HG03520 (cell line): ENCODE results near the gene BSDC1.

Source experiments
- ATAC-seq: cut with Tn5 transposase; IDR thresholded peaks from one replicate; pipeline ENCODE4 v1.9.1; 2021; ENCODE audit warnings: mild to moderate bottlenecking, moderate library complexity; ENCODE audit not compliant: unreplicated experiment

BSDC1 gene

DNA sequence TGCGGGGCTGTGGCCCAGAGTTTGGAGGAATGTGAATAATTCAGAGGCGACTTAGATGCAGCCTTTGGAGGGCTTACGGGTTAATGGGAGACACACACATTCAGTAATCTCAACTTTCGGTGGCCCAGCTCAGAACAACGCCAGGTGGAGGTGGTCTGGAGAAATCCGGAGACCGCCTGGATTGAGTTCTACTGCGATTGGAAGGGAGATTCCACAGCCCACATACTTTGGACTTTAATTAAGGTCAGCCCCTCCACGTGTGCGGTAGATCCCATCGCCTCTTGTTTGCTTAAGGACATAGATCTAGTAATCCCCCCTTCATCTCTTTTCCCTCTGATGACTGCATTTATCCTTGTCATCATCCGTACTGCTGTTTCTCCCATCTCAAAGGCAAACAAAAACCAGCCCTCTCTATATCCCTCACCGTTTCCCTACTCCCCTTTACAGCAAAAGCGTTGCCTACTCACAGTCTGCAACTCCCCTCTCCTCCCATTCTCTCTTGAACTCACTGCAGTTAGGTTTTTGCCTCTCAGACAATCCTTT, 720 bp upstream of the BSDC1 start:
- ATAC-seq = no peak

DNA sequence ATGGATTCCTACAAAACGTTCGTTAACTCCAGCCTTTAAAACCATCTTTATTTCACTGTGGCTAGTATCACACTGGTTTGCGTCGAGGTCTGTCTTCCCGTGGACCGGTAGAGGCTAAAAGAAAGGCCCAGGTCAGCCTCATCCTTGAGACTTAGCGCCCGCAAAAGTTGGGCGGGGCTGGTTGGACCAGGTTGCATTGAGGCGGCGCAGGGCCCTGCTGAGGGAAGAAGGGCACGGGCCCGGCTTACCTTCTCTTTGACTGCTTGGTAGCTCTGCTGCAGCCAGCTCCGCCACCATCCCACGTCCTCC, 455 bp downstream of the BSDC1 start:
- ATAC-seq = no peak

GRCh38 chr1:32393136-32393535, 1.1 kb downstream of the BSDC1 start:
- no peak for ATAC-seq

- ATAC-seq = no peak
Observed at GRCh38 chr1:32392325-32392724, 1.9 kb downstream of the BSDC1 start.

DNA sequence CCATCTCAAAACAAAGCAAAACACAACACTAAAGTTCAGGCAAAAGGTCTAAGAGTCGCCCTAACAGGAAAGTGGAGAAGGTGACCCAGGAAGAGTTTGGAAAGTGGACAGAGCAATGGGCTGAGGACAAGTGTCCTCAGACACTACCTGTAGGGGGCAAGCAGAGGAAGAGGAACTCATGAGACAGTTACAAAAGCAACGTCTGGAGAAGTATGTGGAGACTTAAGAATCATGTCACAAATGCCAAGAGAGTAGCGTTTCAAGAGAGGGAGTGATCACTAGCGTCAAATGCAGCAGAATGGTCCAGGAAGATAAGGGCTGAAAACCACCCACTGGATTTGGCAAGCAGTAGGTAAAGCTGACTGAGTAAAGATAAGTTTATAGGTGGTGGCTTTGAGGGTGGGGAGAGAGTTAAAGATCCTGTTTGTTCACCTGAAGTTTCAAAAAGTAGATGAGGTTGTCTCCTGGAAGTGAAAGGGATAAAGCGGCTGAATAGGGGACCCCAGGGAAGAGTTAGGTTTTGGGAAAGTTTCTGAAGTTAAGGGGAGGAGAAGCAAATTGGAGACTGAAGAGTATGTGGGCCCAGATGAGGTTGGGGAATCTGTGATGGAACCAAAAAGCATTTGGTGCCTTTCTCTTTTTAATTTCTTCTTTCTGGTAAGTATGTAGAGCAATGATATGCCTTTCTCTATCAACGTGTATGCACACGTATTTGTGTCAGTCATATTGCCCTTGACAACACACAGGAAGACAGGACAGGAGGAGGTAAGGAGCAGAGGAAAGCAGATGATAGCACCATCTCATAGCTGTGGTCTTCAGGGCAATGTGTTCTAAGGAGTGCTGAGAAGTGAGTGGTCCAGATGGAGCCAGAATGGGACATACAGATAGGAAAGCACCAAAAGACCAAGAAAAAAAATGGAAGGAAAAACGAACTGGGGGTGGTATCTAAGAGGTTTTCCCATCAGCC, 3.1 kb downstream of the BSDC1 start:
- no peak for ATAC-seq

- no peak for ATAC-seq
Observed at GRCh38 chr1:32388641-32389040, 5.6 kb downstream of the BSDC1 start.

- no peak for ATAC-seq
Observed at GRCh38 chr1:32386676-32387392, 7.4 kb downstream of the BSDC1 start.

- ATAC-seq = no peak
Observed at GRCh38 chr1:32380057-32380456, 14.2 kb downstream of the BSDC1 start.

GRCh38 chr1:32377541-32378220, 16.6 kb downstream of the BSDC1 start:
- ATAC-seq = no peak

GRCh38 chr1:32376199-32376598, 18.0 kb downstream of the BSDC1 start:
- ATAC-seq = no peak

- ATAC-seq = no peak
Observed at GRCh38 chr1:32373996-32374592, 20.1 kb downstream of the BSDC1 start.

- no peak for ATAC-seq
Observed at GRCh38 chr1:32372149-32372756, 22.0 kb downstream of the BSDC1 start.

DNA sequence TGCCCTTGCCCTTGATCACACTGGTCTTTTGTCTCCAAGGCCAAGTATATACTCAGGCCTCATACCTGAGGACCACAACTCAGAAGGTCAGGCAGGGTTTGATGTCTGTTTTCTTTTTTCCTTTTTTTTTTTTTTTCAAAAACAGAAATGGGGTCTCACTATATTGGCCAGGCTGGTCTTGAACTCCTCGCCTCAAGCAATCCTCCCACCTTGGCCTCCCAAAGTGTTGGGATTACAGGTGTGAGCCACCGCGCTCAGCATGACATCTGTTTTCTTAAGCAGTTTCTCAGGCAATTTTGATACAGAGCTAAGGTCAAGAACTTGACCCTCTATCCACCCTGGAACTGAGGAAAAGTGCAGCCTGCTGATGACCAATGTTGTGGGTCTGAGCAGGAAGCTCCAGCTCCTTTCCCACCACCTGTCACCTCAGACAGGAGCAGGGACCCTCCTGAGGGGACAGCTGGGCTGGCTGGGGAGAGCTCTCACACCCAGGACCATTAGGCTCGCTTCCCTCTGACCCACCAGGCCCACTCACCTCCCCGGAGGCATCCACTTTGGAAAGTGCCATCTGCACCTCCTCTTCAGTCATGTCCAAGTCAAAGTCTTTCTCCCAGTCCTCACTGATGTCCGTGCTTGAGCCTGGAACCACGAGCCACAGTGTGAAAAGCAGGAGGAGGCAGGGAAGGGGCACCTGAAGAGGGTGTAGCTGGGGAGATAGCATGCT, 26.2 kb downstream of the BSDC1 start:
- no peak for ATAC-seq

DNA sequence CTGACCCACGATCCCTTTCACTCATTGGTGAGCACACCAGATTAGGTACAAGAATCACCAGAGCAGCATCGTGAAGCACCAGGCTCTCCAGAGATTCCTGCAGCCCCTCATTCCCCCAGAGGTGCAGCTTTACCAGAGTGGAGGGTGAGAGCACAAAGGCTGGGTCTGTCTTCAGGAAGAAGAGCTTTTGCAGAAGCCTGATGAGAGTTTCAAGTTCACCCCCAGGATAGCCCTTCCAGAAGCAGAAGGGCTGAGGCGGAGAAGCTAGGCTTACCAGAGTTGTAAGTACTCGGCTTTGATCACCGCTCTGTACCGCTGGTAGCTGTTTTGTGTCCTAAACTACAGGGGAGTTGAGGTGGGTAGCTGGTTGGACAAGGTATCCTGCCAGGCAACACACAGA, 28.8 kb downstream of the BSDC1 start:
- ATAC-seq = no peak

DNA sequence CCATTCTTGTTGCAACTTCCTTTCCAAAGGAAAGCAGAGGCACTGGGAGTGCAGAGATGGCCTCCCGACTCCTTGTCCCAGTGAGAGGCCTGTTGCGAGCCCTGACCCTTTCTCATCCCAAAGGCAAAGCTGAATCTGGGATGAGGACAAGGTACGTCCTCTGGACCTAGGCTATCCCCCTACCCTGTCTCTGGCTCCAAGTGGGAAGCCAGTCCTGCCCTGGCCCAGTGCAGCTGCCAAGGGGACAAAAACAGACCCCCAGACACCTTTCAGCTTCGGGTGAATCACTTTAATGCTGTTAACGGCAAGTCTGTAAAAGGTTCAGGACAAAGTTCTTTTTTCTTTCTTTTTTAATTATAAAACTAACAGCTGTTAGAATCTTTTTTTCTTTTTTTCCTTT, 29.4 kb downstream of the BSDC1 start:
- no peak for ATAC-seq

- ATAC-seq = no peak
Observed at GRCh38 chr1:32363713-32364112, 30.5 kb downstream of the BSDC1 start.

DNA sequence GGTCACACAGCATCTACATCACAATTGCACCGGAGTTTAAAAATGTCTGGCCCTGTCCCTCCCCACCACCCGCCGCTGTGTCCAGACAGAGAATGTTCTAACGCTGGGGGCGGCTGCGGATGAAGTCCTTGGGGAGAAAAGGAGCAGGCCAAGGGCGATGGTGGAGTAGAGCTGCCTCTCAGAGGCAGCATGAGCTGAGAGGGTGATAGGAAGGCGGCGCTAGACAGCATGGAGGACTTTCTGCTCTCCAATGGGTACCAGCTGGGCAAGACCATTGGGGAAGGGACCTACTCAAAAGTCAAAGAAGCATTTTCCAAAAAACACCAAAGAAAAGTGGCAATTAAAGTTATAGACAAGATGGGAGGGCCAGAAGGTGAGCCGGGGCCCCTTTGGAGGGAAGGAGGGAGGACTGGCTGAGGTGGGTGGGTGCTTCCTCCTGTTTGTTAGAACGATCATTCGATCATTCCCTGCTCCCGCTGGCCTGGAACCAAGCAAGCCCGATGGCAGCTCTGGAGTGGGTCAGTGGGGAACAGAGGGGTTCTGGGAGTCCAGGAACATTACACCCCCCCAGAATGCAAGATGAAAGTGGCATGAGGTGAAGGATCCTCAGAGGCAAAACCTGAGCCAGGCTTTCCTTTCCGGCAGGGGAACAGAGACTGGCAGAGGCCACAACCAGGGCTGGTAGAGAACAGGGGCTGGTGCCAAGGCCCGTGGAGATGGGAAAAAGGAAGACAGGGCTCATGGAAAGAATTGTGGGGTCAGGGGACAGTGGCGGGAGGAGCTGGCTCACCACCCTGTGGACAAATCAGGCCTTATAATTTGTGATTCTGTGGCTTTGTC, 31.5 kb downstream of the BSDC1 start, which contains the start of the genes FAM229A and TSSK3:
TSS of gene FAM229A (minus strand) at position 12 of the 840 bp plus-strand sequence. CDS start 394 bp downstream, outside the sequence.
TSS of gene TSSK3 (plus strand) at position 66 of the 840 bp plus-strand sequence. CDS start at position 229, 163 bp downstream.
- ATAC-seq = no peak

GRCh38 chr1:32361674-32362473, 32.4 kb downstream of the BSDC1 start:
- no peak for ATAC-seq
